Mesodermal cell (in vitro differentiated cells): ENCODE measurements around the gene DOC2B.

Experiments used
- H3K27ac ChIP-seq: 2 replicates; pipeline ENCODE4 v1.7.0; 2013; ENCODE audit warnings: mild to moderate bottlenecking, low read depth, low read length, moderate library complexity; ENCODE audit not compliant: severe bottlenecking
- H3K36me3 ChIP-seq: 2 replicates; pipeline ENCODE4 v1.7.1; 2013; ENCODE audit warnings: mild to moderate bottlenecking, low read length, moderate library complexity; ENCODE audit not compliant: control insufficient read depth, insufficient read depth
- H3K4me1 ChIP-seq: one replicate; pipeline ENCODE4 v1.7.1; 2013; ENCODE audit warnings: mild to moderate bottlenecking, low read length; ENCODE audit not compliant: insufficient read depth, control insufficient read depth, poor library complexity, severe bottlenecking
- H3K4me3 ChIP-seq: 2 replicates; pipeline ENCODE4 v1.7.0; 2013; ENCODE audit warnings: low read length, control low read depth, mild to moderate bottlenecking; ENCODE audit not compliant: insufficient read depth, poor library complexity, severe bottlenecking; ENCODE audit errors: extremely low read depth
- H3K9me3 ChIP-seq: 2 replicates; pipeline ENCODE4 v1.7.1; 2013; ENCODE audit warnings: mild to moderate bottlenecking, low read length, moderate library complexity; ENCODE audit not compliant: control insufficient read depth
- WGBS, 2 experiments: methylation state at CpG; one replicate each; pipeline ENCODE4 v1.1.5; 2013; ENCODE audit warnings: missing lambda C conversion rate in 2 of 2; ENCODE audit not compliant: insufficient coverage in 2 of 2; 5-methylcytosine and 5-hydroxymethylcytosine counted together

Gene DOC2B

DNA sequence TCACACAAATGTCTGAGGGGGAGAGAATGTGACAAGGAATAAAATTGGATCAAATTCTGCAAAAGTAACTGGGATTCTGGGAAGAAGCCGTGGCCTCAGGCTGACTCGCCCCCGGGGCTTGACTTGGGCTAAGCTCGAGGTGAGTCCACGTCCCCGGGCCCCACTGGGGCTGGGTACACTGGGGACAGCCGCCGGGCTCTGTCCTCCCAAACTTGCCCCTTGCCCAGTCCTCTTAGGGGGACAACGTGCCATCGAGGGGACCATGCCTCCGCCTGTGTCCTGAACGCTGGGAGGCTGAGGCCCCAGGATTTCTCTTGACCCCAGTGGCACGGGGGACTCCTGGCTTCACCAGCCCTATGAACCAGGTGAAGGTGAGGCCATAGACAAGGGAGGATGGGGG is 21.1 kb downstream of the DOC2B start:
- Histone ChIP-seq H3K4me1 (no peaks in the 10 kb centered on the region), H3K27ac (no peak overlapping the region), H3K36me3 (no peaks in the 10 kb centered on the region), H3K9me3 (no peaks in the 10 kb centered on the region), H3K4me3 (no peak overlapping the region)
- WGBS, 2 experiments = 88 to 93% methylated on average over 10 to 13 of the region's 13 CpGs

GRCh38 chr17:159609-160008 is 21.8 kb downstream of the DOC2B start:
- no peaks in the 10 kb centered on the region for H3K9me3 ChIP-seq
- no peak overlapping the region for H3K27ac ChIP-seq
- no peaks in the 10 kb centered on the region for H3K4me1 ChIP-seq
- H3K4me3 ChIP-seq = no peak overlapping the region
- H3K36me3 ChIP-seq = no peaks in the 10 kb centered on the region
- WGBS, 2 experiments = 85 to 93% methylated on average over 10 to 12 of the region's 15 CpGs

- Histone ChIP-seq H3K9me3 (no peaks in the 10 kb centered on the region), H3K36me3 (no peaks in the 10 kb centered on the region), H3K4me3 (no peak overlapping the region), H3K4me1 (no peaks in the 10 kb centered on the region), H3K27ac (no peak overlapping the region)
- 93 to 95% methylated on average over 4 to 6 of the region's 7 CpGs for WGBS, 2 experiments
Observed at GRCh38 chr17:158379-158778, 23.1 kb downstream of the DOC2B start.

- 92 to 95% methylated on average over 4 of the region's 4 CpGs for WGBS, 2 experiments
- Histone ChIP-seq H3K4me1 (no peaks in the 10 kb centered on the region), H3K36me3 (no peaks in the 10 kb centered on the region), H3K27ac (no peak overlapping the region), H3K4me3 (no peak overlapping the region), H3K9me3 (no peaks in the 10 kb centered on the region)
Observed at GRCh38 chr17:157901-158300, 23.5 kb downstream of the DOC2B start.

GRCh38 chr17:156946-157345 is 24.5 kb downstream of the DOC2B start:
- Histone ChIP-seq H3K36me3 (no peaks in the 10 kb centered on the region), H3K4me3 (no peak overlapping the region)
- 93 to 94% methylated on average over 18 to 19 of the region's 19 CpGs for WGBS, 2 experiments

GRCh38 chr17:156094-156621 is 25.3 kb downstream of the DOC2B start:
- Histone ChIP-seq H3K4me1 (no peaks in the 10 kb centered on the region), H3K36me3 (no peaks in the 10 kb centered on the region), H3K4me3 (no peak overlapping the region), H3K27ac (no peak overlapping the region), H3K9me3 (no peaks in the 10 kb centered on the region)
- 94 to 96% methylated on average over 26 to 27 of the region's 28 CpGs for WGBS, 2 experiments

More at GRCh38 chr17:156946-157345, 24.5 kb downstream of the DOC2B start:
- Histone ChIP-seq H3K27ac (no peak overlapping the region), H3K9me3 (no peaks in the 10 kb centered on the region), H3K4me1 (no peaks in the 10 kb centered on the region)

GRCh38 chr17:155576-155975 is 25.9 kb downstream of the DOC2B start:
- Histone ChIP-seq H3K27ac (no peak overlapping the region), H3K4me3 (no peak overlapping the region), H3K36me3 (no peaks in the 10 kb centered on the region), H3K4me1 (no peaks in the 10 kb centered on the region), H3K9me3 (no peaks in the 10 kb centered on the region)
- 93 to 94% methylated on average over 6 to 7 of the region's 7 CpGs for WGBS, 2 experiments

DNA sequence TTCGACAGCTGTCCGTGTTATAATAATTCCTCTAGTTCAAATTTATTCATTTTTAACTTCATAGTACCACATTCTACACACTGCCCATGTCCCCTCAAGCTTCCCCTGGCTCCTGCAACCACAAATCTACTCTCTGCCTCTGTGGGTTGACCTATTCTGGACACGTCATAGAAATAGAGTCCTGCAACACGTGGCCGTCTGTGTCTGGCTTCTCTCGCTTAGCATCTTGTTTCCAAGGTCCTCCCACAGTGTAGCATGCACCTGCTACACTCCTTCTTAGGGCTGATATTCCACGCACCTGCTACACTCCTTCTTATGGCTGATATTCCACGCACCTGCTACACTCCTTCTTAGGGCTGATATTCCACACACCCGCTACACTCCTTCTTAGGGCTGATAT is 27.6 kb downstream of the DOC2B start:
- 87 to 94% methylated on average over 8 to 9 of the region's 9 CpGs for WGBS, 2 experiments
- no peaks in the 10 kb centered on the region for H3K4me1 ChIP-seq
- H3K4me3 ChIP-seq = no peak overlapping the region

DNA sequence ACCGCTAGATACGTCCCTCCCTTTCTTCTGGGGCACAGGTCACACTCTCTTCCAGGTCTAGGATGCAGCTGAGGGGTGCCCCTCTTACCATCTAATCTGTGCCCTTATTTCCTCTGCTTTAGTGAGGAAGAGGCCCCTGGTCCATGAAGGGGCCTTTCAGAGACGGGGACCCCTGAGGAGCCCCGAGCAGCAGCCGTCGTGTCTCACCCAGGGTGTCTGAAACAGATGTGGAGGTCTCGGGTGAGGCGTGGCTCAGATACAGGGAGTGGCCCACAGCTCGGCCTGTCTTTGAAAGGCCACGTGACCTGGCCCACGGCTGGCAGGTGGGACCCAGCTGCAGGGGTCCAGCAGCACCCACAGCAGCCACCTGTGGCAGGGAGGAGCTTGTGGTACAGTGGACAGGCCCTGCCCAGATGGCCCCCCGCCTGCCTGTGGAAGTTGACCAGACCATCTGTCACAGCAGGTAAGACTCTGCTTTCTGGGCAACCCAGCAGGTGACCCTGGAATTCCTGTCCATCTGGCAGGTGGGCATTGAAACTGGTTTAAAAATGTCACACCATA is 28.5 kb downstream of the DOC2B start:
- Histone ChIP-seq H3K9me3 (no peaks in the 10 kb centered on the region), H3K36me3 (no peaks in the 10 kb centered on the region), H3K4me1 (no peaks in the 10 kb centered on the region), H3K27ac (no peak overlapping the region), H3K4me3 (no peak overlapping the region)
- WGBS, 2 experiments = 90 to 93% methylated on average over 12 of the region's 12 CpGs

More for the DNA sequence above, 27.6 kb downstream of the DOC2B start:
- H3K27ac ChIP-seq = no peak overlapping the region
- no peaks in the 10 kb centered on the region for H3K36me3 ChIP-seq
- no peaks in the 10 kb centered on the region for H3K9me3 ChIP-seq

DNA sequence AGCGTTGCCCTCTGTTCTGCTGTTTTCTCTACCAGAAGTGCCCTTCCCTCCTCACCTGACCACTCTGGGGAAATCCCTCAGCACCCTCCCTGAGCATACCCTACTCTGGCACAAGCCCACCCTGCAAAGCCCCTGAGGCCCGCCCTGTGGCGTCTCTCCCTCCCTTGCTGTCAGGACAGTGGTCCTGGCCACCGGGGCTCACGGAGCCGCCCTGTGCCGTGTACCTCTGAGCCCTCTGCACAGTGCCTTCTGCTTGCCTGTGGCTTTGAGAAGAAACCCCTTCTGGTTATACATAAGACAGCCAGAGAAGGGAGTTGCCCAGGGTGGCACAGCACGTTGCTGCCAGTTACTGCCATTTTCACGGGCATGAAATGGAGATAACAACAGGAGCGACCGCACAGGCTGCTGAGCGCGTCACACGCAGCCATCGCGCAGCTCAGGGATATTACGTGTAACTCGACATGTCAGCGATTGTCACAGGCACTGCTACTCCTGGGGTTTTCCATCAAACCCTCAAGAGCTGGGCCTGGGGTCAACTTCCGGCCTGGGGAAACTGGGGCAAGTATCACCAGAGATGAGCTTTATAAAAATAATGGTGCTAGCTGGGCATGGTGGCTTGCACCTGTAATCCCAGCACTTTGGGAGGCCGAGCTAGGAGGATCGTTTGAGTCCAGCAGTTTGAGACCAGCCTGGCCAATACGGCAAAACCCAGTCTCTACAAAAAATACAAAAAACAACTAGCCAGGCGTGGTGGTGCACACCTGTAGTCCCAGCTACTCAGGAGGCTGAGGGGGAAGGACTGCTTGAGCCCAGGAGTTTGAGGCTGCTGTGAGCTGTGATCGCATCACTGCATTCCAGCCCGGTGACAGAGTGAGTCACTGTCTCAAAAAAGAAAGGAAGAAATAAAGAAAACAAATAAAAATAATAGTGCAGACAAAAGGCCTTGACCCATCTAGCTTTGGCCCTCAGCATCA is 29.3 kb downstream of the DOC2B start:
- H3K4me3 ChIP-seq = no peak overlapping the region
- no peaks in the 10 kb centered on the region for H3K36me3 ChIP-seq
- H3K27ac ChIP-seq = no peak overlapping the region
- no peaks in the 10 kb centered on the region for H3K9me3 ChIP-seq
- H3K4me1 ChIP-seq = no peaks in the 10 kb centered on the region
- 77 to 81% methylated on average over 22 of the region's 26 CpGs for WGBS, 2 experiments

GRCh38 chr17:151004-151403 is 30.4 kb downstream of the DOC2B start:
- Histone ChIP-seq H3K36me3 (no peaks in the 10 kb centered on the region), H3K4me1 (no peaks in the 10 kb centered on the region), H3K27ac (no peak overlapping the region), H3K4me3 (no peak overlapping the region), H3K9me3 (no peaks in the 10 kb centered on the region)
- 67 to 100% methylated on average over 1 of the region's 2 CpGs for WGBS, 2 experiments
